GM19099 (cell line): ENCODE measurements around the gene PCBP3.

ENCODE experiments used
- POLR2A ChIP-seq: IDR thresholded peaks from 3 replicates; pipeline ENCODE4 v1.6.1; 2011; ENCODE audit warnings: low read depth; ENCODE audit not compliant: insufficient read length; ENCODE audit errors: extremely low read depth

PCBP3 gene

DNA sequence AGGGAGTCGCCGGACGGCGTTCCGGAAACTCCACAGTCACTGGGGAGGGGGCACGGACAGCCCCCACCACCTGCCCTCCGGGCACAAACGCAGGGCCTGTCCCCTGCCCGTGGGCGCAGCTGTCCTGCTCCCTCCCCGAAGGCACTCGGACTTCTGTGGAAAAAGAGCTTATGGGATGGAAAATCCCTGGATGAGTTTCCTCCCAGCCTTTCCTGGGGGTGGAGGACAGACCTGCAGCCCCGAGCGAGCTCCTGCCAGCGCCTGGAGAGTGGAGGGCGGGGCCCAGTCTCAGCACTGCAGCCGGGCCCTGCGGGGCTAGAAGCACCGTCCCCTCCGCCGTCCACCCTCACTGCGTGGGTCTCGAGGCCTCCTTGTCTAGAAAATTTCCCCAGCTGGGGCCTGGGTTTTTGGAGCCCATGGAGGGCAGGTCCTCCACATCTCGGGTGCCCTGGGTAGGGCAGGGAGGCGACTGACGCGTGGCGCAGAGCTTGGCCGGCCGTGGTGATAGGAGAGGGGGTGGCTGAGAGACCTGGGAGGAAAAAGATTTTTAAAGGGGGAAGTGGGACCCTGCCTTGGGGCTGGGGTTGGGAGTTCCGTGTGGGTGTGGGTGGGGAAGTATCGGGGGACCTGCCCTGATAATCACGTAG is 331.6 kb downstream of the PCBP3 start:
- TF ChIP-seq POLR2A = no peak

DNA sequence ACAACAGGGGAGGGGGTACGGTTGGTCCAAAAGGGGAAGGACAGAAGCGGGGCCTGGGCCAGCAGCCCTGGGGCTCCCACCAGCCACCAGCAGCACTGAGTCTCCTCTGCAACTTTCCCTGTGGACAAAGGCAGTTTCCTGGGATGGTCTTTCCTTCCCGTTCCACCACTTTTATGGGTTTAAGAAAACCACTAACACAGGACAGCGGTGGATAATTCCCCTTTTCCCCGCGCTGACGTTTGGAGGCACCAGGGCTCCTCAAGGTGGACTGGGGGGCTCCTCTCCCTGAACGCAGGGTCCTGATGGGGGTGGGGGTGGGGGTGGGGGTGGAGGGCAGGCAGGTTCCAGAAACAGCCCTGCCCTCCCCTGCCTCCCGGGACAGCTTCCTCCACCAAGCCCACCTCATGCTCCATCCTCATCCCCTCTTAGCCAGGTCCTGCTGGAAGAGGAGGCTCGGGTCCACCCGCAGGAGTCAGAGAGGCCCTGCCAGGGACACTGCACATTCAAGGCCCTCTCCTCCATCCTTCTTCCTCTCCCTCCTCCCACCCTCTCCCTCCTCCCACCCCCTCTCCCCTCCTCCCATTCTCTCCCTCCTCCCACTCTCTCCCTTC is 333.3 kb downstream of the PCBP3 start:
- no peak for TF ChIP-seq POLR2A

DNA sequence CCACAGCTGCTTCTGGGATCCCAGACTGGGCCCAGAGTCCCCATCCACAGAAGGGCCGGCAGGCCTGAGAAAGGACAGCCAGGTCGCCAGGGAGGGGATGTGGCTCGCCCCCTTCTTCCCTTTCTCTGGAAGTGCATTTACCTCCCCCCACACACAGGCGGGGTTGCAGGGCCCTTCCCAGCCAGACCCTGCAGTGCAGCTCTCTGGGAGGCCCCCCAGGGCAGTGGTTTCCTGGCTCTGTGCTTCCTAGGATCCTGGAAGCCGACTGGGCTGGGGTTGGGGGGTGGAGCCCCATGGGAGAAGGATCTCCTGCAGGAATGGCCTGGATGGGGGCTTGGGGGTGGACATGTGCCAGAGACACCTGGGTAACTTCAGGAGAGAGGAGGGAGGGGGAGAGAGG is 333.9 kb downstream of the PCBP3 start:
- TF ChIP-seq POLR2A = no peak

DNA sequence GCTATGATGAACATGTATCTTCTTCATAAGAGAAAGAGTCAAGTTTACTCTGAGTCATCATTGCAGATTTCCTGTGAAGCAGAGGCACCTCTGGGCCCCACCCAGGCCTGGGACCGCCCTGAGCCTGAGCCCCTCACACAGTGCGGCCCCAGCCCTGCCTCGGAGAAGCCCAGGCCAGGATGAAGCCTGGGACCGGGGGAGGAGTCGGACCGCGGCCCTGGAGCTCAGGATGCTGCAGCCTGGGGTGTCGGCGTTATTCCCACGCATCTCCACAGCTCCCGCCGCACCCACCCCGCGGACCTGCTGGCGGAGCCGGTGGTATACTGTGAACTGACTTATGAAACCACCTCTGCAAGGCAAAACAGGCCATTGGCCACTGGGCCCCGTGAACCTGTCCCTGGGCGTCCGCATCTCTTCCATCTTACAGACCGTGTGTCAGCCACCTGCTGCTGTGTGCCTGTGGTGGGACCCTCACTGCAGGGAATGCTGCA is 335.7 kb downstream of the PCBP3 start:
- no peak for TF ChIP-seq POLR2A

DNA sequence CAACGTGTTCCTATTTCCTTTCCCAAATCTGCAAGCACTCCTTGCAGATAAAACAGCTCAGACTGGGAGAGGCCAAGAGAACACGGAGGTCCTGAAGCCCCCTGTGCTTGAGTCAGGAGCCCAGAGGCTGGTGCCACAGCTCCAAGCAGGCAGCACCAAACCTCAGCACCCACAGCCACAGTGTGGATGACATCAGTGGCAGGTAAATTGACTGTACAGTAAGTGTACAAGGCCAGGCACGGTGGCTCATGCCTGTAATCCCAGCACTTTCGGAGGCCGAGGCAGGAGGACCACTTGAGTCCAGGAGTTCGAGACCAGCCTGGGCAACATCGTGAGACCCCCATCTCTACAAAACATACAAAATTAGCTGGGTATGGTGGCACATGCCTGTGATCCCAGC is 336.1 kb downstream of the PCBP3 start:
- no peak for TF ChIP-seq POLR2A

- no peak for TF ChIP-seq POLR2A
These were observed 336.7 kb downstream of the PCBP3 start for GRCh38 chr21:45980271-45980670.

DNA sequence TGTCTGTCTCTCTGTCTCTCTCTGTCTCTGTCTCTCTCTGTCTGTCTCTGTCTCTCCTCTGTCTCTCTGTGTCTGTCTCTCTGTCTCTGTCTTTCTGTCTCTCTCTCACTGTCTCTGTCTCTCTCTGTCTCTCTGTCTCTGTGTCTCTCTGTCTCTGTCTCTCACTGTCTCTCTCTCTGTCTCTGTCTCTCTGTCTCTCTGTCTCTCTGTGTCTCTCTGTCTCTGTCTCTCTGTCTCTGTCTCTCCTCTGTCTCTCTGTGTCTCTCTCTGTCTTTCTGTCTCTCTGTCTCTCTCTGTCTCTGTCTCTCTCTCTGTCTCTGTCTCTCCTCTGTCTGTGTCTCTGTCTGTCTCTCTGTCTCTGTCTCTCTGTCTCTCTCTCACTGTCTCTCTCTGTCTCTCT is 337.2 kb downstream of the PCBP3 start:
- TF ChIP-seq POLR2A = no peak

DNA sequence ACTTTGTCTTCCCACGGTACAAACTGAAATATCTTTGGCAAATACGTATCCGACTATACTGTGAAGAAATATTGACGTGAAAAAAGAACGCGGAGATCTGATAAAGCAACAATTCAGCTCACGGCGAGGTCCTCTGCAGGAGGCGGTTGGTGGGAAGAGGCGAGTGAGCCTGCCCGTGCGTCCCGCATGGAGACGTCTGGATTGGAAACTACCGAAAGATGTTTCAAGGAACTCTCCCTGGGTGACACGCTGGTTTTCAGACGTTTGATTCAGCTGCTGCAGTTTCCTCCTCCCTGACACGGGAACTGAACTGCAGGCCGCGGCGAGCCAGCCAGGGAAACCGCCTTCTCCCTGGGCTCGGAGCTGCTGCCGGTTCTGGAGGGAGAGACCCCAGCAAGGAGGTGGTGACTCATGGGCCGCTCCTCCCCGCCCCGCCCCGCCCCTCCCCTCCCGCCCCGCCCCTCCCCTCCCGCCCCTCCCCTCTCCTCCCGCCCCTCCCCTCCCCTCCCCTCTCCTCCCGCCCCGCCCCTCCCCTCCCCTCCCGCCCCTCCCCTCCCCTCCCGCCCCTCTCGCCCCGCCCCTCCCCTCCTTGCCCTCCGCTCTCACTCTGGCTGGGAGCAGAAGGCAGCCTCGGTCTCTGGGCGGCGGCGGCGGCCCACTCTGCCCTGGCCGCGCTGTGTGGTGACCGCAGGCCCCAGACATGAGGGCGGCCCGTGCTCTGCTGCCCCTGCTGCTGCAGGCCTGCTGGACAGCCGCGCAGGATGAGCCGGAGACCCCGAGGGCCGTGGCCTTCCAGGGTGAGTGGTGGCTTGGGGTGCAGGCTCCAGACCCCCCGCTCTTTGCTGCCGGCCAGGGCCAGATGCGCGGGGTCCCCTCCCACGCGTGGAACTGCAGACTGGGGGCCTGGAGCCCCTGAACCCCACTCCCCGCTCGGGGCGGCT is 337.9 kb downstream of the PCBP3 start, which contains the start of gene COL6A1:
Gene COL6A1, plus strand, starts transcription at position 620 of the 941 bp plus-strand sequence. Its CDS starts 81 bp downstream, at position 701.
- TF ChIP-seq POLR2A = no peak

DNA sequence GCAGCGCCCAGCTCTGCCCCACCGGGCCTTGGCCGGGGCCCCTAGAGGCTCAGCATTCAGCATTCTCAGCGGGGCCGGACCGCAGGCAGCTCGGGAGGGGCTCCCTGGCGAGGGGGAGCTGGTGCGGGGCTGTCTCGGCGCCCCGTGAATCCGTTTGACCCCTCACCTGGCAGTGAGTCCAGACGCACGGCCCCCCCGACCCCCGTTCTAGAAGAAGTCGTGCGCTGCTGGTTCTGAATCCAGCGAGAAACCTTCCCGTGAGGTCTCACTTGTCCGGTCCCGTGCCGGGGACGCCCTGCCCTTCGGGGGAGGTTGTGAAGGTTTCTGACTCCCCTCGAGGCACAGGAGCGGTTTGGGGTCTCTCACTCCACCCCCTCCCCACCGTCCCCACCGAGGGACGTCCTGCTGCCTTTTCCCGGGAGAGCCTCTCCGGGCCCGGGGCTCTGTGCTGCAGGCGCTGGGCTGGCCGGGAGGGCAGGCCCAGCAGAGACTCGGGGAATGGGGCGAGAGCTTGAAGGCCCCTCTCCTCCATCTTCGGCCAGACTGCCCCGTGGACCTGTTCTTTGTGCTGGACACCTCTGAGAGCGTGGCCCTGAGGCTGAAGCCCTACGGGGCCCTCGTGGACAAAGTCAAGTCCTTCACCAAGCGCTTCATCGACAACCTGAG is 338.7 kb downstream of the PCBP3 start:
- TF ChIP-seq POLR2A = no peak

DNA sequence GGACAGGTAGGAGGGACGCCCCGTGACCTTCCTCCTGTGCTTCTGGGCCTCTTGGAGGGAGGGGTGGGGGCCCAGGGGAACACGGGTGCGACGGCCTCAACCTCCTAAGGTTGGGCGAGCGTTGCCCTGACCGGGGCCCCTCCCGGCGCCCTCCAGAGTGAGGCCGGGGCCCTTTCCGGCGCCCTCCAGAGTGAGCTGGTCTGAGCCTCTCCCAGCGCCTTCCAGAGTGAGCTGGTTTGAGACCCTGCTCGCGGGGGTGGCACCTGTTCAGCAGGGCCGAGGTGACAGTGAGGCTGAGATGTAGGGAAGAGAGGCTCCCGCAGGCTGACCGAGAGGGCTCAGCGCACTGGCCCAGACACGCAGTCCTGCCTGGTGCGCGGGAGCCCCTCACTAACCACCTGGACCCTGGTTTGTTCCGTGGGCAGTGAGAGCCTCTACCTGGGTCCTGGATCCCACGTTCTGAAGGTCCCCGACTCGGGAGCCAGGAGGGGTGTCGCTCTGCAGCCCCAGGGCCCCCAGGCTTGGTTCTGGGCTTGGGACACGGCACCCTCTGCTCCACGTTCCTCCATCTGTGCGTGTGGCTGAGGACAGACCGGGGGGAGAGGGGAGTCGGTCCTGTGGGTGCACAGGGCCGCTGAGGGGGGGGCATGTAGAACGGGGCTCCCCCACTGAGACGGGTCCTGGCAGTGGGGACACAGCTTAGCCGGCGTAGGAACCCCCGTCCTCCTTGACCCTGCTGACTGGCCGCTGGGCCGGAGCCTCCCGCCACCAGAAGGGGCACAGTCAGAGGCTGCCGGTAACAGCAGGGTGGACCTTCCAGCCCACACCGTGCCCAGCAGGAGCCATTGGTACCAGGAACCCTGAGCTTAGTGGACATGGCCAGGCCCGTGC is 339.5 kb downstream of the PCBP3 start:
- TF ChIP-seq POLR2A = no peak

DNA sequence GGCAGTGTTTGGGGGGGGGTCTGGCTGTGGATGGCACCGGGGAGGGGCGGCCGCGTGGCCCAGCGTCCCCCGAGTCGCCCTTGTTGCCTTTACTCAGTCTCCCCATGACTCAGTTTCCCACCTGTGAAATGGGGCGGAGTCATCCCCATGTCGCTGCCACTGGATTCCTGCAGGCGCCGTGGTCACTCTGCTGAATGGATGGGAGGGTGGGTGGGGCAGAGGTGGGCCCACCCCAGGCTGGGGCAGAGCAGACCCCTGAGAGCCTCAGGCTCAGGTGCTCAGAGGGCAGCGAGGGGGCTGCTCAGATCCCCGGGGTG is 340.1 kb downstream of the PCBP3 start:
- no peak for TF ChIP-seq POLR2A

DNA sequence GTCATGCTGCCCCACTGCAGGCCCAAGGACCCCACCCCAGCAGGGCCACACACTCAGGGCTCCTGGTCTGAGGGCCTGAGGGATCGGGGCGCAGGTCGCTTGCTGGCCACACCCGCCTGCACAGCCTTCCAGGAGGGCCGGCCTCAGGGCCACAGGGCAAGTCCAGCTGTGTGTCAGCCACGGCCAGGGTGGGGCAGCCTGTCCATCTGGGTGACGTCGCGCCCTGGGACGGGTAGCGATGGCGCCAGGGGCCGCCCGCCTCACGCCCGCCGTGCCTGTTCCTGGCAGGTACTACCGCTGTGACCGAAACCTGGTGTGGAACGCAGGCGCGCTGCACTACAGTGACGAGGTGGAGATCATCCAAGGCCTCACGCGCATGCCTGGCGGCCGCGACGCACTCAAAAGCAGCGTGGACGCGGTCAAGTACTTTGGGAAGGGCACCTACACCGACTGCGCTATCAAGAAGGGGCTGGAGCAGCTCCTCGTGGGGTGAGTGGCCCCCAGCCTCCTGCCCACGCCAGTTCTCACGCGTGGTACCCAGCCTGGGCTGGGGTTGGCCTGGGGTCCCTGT is 340.5 kb downstream of the PCBP3 start:
- TF ChIP-seq POLR2A = no peak

DNA sequence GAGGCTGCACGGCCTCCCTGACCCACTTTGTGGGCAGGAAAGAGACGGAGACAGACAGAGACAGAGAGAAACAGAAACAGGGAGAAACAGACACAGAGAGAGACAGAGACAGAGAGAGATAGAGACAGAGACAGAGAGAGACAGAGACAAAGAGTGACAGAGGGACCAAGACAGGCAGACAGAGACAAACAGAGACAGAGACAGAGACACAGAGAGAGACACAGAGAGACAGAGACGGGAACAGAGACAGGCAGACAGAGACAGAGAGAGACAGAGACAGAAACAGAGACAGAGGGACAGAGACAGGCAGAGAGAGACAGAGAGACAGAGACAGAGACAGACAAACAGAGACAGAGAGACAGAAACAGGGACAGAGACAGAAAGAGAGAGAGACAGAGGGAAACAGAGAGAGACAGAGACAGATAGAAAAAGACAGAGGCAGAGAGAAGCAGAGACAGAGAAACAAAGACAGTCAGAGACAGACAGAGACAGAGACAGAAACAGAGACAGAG is 341.1 kb downstream of the PCBP3 start:
- no peak for TF ChIP-seq POLR2A
